GM18520 (cell line): ENCODE data around the gene PREX1.
"Not testable (repeated sequence)": the region's sequence is repeated elsewhere in the genome, so short reads cannot be mapped to it uniquely, and the experiment has no call there.

Experiments
- ATAC-seq: cut with Tn5 transposase; IDR thresholded peaks from one replicate; pipeline ENCODE4 v1.9.1; 2021; ENCODE audit not compliant: unreplicated experiment

Gene PREX1

GRCh38 chr20:48779435-48779834, 48.4 kb downstream of the PREX1 start:
- ATAC-seq: no peak

GRCh38 chr20:48777821-48778220, 50.0 kb downstream of the PREX1 start:
- ATAC-seq: no peak

GRCh38 chr20:48777005-48777404, 50.8 kb downstream of the PREX1 start:
- no peak for ATAC-seq

- no peak for ATAC-seq
These were observed 51.5 kb downstream of the PREX1 start for GRCh38 chr20:48776306-48776705.

GRCh38 chr20:48775545-48775944, 52.3 kb downstream of the PREX1 start:
- ATAC-seq: not testable (repeated sequence)

- no peak for ATAC-seq
These were observed 53.1 kb downstream of the PREX1 start for GRCh38 chr20:48774696-48775095.

- no peak for ATAC-seq
These were observed 53.9 kb downstream of the PREX1 start for GRCh38 chr20:48773837-48774418.

- no peak for ATAC-seq
These were observed 55.4 kb downstream of the PREX1 start for GRCh38 chr20:48772183-48772976.

- no peak for ATAC-seq
These were observed 56.3 kb downstream of the PREX1 start for GRCh38 chr20:48771542-48771941.

- ATAC-seq: no peak
These were observed 56.9 kb downstream of the PREX1 start for GRCh38 chr20:48770700-48771442.

GRCh38 chr20:48769069-48769983, 58.5 kb downstream of the PREX1 start:
- no peak for ATAC-seq

GRCh38 chr20:48766961-48767960, 60.5 kb downstream of the PREX1 start:
- ATAC-seq: no peak

GRCh38 chr20:48766205-48766604, 61.6 kb downstream of the PREX1 start:
- ATAC-seq: no peak

- no peak for ATAC-seq
These were observed 62.4 kb downstream of the PREX1 start for GRCh38 chr20:48765359-48765758.

GRCh38 chr20:48763216-48763914, 64.4 kb downstream of the PREX1 start:
- ATAC-seq: no peak

GRCh38 chr20:48761874-48762273, 65.9 kb downstream of the PREX1 start:
- ATAC-seq: no peak

GRCh38 chr20:48761023-48761785, 66.6 kb downstream of the PREX1 start:
- no peak for ATAC-seq

- ATAC-seq: no peak
These were observed 67.3 kb downstream of the PREX1 start for GRCh38 chr20:48760403-48760983.
